KMS-11 (cell line): Measurements from ENCODE around the gene HNRNPC.
"Not testable (repeated sequence)": the region's sequence is repeated elsewhere in the genome, so short reads cannot be mapped to it uniquely, and the experiment has no call there.

Experiments used
- H2AFZ ChIP-seq: fragments of 200-600 bp; sonication (generic); 2 replicates; pipeline ENCODE4 v1.6.1; 2016; ENCODE audit warnings: antibody characterized with exemption, mixed run types, low read depth
- H3K27ac ChIP-seq: fragments of 200-600 bp; sonication (generic); 2 replicates; pipeline ENCODE4 v1.6.1; 2016; ENCODE audit warnings: mild to moderate bottlenecking, mixed run types
- H3K27me3 ChIP-seq: fragments of 200-600 bp; sonication (generic); 2 replicates; pipeline ENCODE4 v1.6.1; 2017; ENCODE audit warnings: mild to moderate bottlenecking, low read depth, mixed run types, moderate library complexity; ENCODE audit not compliant: insufficient read depth
- H3K36me3 ChIP-seq: fragments of 200-600 bp; sonication (generic); 2 replicates; pipeline ENCODE4 v1.6.1; 2017; ENCODE audit warnings: mild to moderate bottlenecking, mixed run types; ENCODE audit not compliant: insufficient read depth
- H3K4me1 ChIP-seq: fragments of 200-600 bp; sonication (generic); 2 replicates; pipeline ENCODE4 v1.6.1; 2016; ENCODE audit warnings: mild to moderate bottlenecking, low read depth, mixed run types; ENCODE audit not compliant: poor library complexity, severe bottlenecking
- H3K4me2 ChIP-seq: fragments of 200-600 bp; sonication (generic); 2 replicates; pipeline ENCODE4 v1.7.0; 2016; ENCODE audit warnings: mild to moderate bottlenecking, mixed run types
- H3K4me3 ChIP-seq: fragments of 200-600 bp; sonication (generic); IDR thresholded peaks from 2 replicates; pipeline ENCODE4 v1.6.1; 2017; ENCODE audit warnings: low read depth, low read length, mixed read lengths; ENCODE audit not compliant: insufficient read depth
- H3K79me2 ChIP-seq: fragments of 200-600 bp; sonication (generic); 2 replicates; pipeline ENCODE4 v1.6.1; 2016; ENCODE audit warnings: low read depth, mixed run types; ENCODE audit not compliant: insufficient read depth
- H3K9ac ChIP-seq: fragments of 200-600 bp; sonication (generic); 2 replicates; pipeline ENCODE4 v1.6.1; 2016; ENCODE audit warnings: mild to moderate bottlenecking, mixed run types
- H4K20me1 ChIP-seq: fragments of 200-600 bp; sonication (generic); 2 replicates; pipeline ENCODE4 v1.6.1; 2016; ENCODE audit warnings: mild to moderate bottlenecking, mixed run types; ENCODE audit not compliant: insufficient read depth
- TF ChIP-seq, protein P1 (sequence below): fragments of 200-600 bp; sonication (generic); conservative IDR thresholded peaks from 2 replicates; pipeline ENCODE4 v1.6.1; 2017; ENCODE audit warnings: low read depth, mild to moderate bottlenecking, antibody characterized with exemption, low read length, moderate library complexity, mixed read lengths

Gene HNRNPC

DNA sequence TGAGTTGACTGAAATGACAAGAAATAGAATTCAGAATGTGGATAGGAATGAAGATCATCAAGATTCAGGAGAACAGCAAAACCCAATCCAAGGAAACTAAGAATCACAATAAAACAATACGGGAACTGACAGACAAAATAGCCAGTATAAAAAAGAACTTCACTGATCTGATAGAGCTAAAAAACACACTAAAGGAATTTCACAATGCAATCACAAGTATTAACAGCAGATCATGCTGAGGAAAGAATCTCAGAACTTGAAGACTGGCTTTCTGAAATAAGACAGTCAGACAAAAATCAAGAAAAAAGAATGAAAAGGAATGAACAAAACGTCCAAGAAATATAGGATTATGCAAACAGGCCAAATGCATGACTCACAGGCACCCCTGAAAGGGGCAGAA is 98.1 kb downstream of the HNRNPC start:
- no peaks in the 10 kb centered on the region for H4K20me1 ChIP-seq
- H3K27ac ChIP-seq: no peak overlapping the region
- no peak overlapping the region for H3K4me2 ChIP-seq
- H3K9ac ChIP-seq: no peak overlapping the region
- H3K4me1 ChIP-seq: no peaks in the 10 kb centered on the region
- H2AFZ ChIP-seq: no peak overlapping the region
- no peak overlapping the region for H3K4me3 ChIP-seq
- H3K36me3 ChIP-seq: no peaks in the 10 kb centered on the region
- no peaks in the 10 kb centered on the region for H3K27me3 ChIP-seq
- TF ChIP-seq, protein P1, sequence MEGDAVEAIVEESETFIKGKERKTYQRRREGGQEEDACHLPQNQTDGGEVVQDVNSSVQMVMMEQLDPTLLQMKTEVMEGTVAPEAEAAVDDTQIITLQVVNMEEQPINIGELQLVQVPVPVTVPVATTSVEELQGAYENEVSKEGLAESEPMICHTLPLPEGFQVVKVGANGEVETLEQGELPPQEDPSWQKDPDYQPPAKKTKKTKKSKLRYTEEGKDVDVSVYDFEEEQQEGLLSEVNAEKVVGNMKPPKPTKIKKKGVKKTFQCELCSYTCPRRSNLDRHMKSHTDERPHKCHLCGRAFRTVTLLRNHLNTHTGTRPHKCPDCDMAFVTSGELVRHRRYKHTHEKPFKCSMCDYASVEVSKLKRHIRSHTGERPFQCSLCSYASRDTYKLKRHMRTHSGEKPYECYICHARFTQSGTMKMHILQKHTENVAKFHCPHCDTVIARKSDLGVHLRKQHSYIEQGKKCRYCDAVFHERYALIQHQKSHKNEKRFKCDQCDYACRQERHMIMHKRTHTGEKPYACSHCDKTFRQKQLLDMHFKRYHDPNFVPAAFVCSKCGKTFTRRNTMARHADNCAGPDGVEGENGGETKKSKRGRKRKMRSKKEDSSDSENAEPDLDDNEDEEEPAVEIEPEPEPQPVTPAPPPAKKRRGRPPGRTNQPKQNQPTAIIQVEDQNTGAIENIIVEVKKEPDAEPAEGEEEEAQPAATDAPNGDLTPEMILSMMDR: no peak
- H3K79me2 ChIP-seq: no peaks in the 10 kb centered on the region

DNA sequence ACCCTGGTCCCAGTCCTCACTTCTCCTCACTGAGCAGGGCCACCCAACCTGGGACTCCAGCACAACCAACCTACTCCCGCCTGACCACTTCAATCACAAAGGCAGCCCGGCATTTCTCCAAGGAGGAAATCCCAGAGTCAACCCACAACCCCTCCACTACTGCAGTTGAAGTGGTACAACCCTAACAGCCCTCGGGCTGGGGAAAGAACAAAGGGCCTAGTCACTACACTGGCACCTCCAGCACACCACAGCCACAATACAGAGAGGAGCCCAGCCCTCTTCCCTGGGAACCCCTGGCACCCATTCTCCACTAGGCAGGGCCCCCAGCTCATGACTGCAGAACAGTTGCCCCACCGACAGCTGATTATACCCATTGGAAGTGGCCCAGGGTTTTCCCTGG is 99.7 kb downstream of the HNRNPC start:
- H2AFZ ChIP-seq: no peak overlapping the region
- H3K79me2 ChIP-seq: no peaks in the 10 kb centered on the region
- no peaks in the 10 kb centered on the region for H3K36me3 ChIP-seq
- H3K9ac ChIP-seq: no peak overlapping the region
- H4K20me1 ChIP-seq: no peaks in the 10 kb centered on the region
- no peak overlapping the region for H3K4me3 ChIP-seq
- H3K4me2 ChIP-seq: no peak overlapping the region
- H3K27ac ChIP-seq: no peak overlapping the region
- peaks cover 4% of the 10 kb centered on the region for H3K4me1 ChIP-seq
- no peaks in the 10 kb centered on the region for H3K27me3 ChIP-seq
- TF ChIP-seq, protein P1: no peak

DNA sequence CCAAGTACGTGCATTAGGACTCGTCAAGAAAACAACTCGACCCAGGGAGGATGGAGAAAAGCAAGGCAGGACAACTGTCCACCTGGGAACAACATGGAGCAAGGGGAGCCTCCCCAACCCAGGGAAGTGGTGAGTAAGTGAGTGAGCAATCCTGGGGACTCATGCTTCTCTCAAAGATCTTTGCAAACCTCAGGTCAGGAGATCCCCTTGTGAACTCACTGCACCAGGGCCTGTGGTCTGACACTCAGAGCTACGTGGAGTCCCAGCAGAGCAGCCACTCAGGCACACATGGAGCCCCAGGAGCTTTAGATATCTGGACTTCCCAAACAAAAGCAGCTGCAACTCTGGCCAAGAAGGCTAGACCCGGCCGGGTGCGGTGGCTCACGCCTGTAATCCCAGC is 101.2 kb downstream of the HNRNPC start:
- TF ChIP-seq, protein P1: no peak
- no peaks in the 10 kb centered on the region for H3K27me3 ChIP-seq
- H3K36me3 ChIP-seq: no peaks in the 10 kb centered on the region
- H3K4me2 ChIP-seq: no peak overlapping the region
- no peaks in the 10 kb centered on the region for H3K79me2 ChIP-seq
- H3K9ac ChIP-seq: no peak overlapping the region
- H3K27ac ChIP-seq: no peak overlapping the region
- H3K4me3 ChIP-seq: no peak overlapping the region
- H4K20me1 ChIP-seq: no peaks in the 10 kb centered on the region
- H2AFZ ChIP-seq: no peak overlapping the region
- peaks cover 4% of the 10 kb centered on the region for H3K4me1 ChIP-seq

DNA sequence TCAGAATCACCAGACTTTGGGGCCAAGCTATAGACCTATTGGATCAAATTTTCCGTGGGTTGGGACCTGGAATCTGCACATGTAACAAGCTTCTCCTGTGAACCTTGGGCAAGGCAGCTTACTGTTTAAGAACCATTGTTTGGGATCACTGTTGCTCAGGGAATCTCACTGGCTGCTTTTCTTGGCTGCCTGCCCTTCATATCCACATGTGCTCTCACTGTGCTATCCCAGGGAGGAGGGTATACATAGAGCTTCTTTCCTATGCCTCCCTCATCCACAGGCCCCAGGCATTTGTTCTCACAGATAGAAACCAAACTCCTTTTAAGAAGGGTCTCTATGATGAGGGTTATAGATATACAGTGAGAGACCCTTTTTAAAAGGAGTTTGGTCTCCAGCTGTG is 103.6 kb downstream of the HNRNPC start:
- H4K20me1 ChIP-seq, H3K4me2 ChIP-seq, H3K79me2 ChIP-seq, H3K27me3 ChIP-seq, H3K4me1 ChIP-seq, H3K4me3 ChIP-seq, H3K27ac ChIP-seq, H3K36me3 ChIP-seq, H3K9ac ChIP-seq, H2AFZ ChIP-seq: not testable (repeated sequence)

DNA sequence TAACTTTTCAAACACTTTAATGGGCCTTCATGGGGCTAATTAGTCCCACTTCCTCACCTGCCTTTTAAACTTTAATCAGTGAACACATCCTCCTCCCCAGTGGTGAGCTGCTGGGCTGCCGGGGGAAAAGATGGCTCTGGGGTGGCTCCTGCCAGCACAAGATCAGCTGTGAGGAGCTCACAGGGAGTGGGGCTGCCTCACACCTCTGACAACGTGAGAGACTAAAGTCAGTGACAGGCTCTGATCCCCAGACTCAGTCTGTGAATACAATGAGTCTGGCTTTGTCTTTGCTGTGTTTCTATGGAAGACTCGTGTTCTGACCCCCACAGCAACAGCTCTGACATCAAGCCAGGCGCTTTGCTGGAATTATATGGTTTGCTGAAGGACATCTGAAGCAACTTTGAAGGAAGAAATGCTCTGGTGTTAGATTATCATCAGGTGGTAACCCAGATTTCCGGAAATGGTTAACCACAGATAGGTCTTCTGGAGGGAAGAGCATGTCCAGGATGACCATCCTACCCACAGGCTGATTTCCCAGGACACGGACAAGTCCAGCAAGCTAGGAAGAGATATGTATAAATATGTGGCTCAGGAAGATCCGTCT is 104.1 kb downstream of the HNRNPC start:
- not testable (repeated sequence) for H3K27ac ChIP-seq, H3K4me3 ChIP-seq, H3K27me3 ChIP-seq, H3K79me2 ChIP-seq, H3K9ac ChIP-seq, H3K4me1 ChIP-seq, H3K36me3 ChIP-seq, H3K4me2 ChIP-seq, H4K20me1 ChIP-seq, H2AFZ ChIP-seq
